Right lobe of liver (tissue), 6 donors: ENCODE results near the gene ARHGEF38. TPM values are rescaled to one million over a fixed set of nuclear protein-coding genes. Genes with fewer than 3 reads are reported as not detected.

Source experiments
- ATAC-seq, 4 donors: fragments of 200-7000 bp; cut with Tn5 transposase; one replicate each; pipeline ENCODE4 v1.9.1; 2020; ENCODE audit warnings: mild to moderate bottlenecking in 4 of 4, moderate library complexity in 4 of 4
- DNase-seq, 3 donors: peaks; one replicate each; pipeline ENCODE4 v3.0.0-alpha.2; 2020
- H3K27ac ChIP-seq, 3 donors: fragments of 200-600 bp; one replicate each; pipeline ENCODE4 v1.8.0; 2022
- H3K27me3 ChIP-seq, 2 donors: fragments of 200-600 bp; one replicate each; pipeline ENCODE4 v1.8.0; 2022
- H3K36me3 ChIP-seq, 4 donors: fragments of 200-600 bp; sonication (generic) in 1 of 4; one replicate each; pipeline versions ENCODE4 v1.5.1 to v1.8.0; 2017 to 2022; ENCODE audit warnings: control low read depth in 1 of 4
- H3K4me1 ChIP-seq, 4 donors: fragments of 200-600 bp; sonication (generic) in 1 of 4; one replicate each; pipeline versions ENCODE4 v1.5.1 to v1.8.0; 2017 to 2022; ENCODE audit warnings: control low read depth in 1 of 4
- H3K4me3 ChIP-seq, 3 donors: fragments of 200-600 bp; one replicate each; pipeline ENCODE4 v1.8.0; 2022
- H3K9me3 ChIP-seq, 4 donors: fragments of 200-600 bp; sonication (generic) in 1 of 4; one replicate each; pipeline versions ENCODE4 v1.5.1 to v1.8.0; 2017 to 2022; ENCODE audit warnings: control low read depth in 1 of 4
- CTCF ChIP-seq, 4 donors: fragments of 200-600 bp in 3 of 4; fragments of 450-650 bp in 1 of 4; IDR thresholded peaks; one replicate each; pipeline versions ENCODE4 v1.5.1 to v1.8.0; 2016 to 2022; ENCODE audit warnings: antibody characterized with exemption in 4 of 4, mild to moderate bottlenecking in 2 of 4
- POLR2A ChIP-seq: fragments of 450-650 bp; IDR thresholded peaks from one replicate; pipeline ENCODE4 v1.6.1; 2017; ENCODE audit warnings: antibody characterized with exemption, mild to moderate bottlenecking
- WGBS: methylation state at CpG from one replicate; pipeline ENCODE4 v1.1.6; 2018; ENCODE audit warnings: low coverage, low lambda C conversion rate; ENCODE audit not compliant: insufficient coverage; ENCODE audit errors: missing lambda C conversion rate; 5-methylcytosine and 5-hydroxymethylcytosine counted together
- intact Hi-C, 2 donors: fragments of 100-400 bp; cut with DNase I; formaldehyde crosslinking; loops; one replicate each; pipeline versions ENCODE4 v1.11.2 to v1.14.1; 2022
- total RNA-seq, 6 experiments: library from RNA; depleted of rRNA in 2 of 6; stranded (reverse); fragments of >200 nt in 2 of 6; fragmentation: NEBNext Ultra II Directional in 3 of 6; extraction: Animal tissue kit (Norgen Biotek cat#: 25700) in 3 of 6; gene quantifications; one replicate each; pipeline versions ENCODE4 v1.1.0 to v1.2.4, GENCODE V29; 2016 to 2023
- donor health status: DM: no; HTN: yes; CAD: no.
- donor health status: DM: no; HTN: no; CAD: no.
- donor health status: DM: no; HTN: no; CAD: no.
- donor health status: DM: no; HTN: yes; CAD: no.
- donor health status: DM: no; HTN: yes; CAD: no.

ARHGEF38 gene
- total RNA-seq, 6 experiments from 2014 or later: 0.06 to 0.55 (median 0.15) TPM

DNA sequence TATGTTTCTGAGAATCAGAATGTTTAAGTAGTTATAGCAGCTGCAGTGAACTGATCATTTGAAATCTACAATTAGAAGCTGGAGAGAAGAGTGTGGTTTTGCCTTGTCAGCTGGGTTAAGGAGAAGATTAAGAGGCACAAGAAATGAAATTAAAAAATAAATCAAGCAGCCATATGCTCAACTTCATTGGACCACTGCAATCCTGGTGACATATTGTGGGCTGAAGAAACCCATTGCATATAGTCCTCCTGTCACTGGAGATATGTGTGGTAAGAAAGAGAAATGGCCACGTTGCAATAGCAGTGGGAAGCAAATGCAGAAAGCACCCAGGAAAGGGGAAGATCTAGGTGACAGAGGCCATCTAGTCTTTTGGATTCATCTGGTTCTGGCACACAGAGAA, 93.0 kb downstream of the ARHGEF38 start:
- no peak for TF ChIP-seq CTCF (IDR thresholded peaks at IDR 0.05)
- no peak for TF ChIP-seq POLR2A
- Histone ChIP-seq H3K36me3 (no peaks in the 10 kb centered on the region), H3K4me1 (no peaks in the 10 kb centered on the region), H3K27ac (no peak overlapping the region), H3K9me3 (no peaks in the 10 kb centered on the region), H3K4me3 (no peak overlapping the region), H3K27me3 (no peaks in the 10 kb centered on the region)
- ATAC-seq (no peak), DNase-seq (no peak)
- WGBS: 33% methylated on average over 1 of the region's 1 CpG
- intact Hi-C loops: no loop called here

- ATAC-seq (no peak), DNase-seq (no peak)
- 60% methylated on average over 1 of the region's 1 CpG for WGBS
- no peak overlapping the region for H3K27ac ChIP-seq
- TF ChIP-seq CTCF (IDR thresholded peaks at IDR 0.05): no peak
- no peak for TF ChIP-seq POLR2A
- no peak overlapping the region for H3K4me3 ChIP-seq
- intact Hi-C loops: no loop called here
- no peaks in the 10 kb centered on the region for H3K9me3 ChIP-seq
- H3K36me3 ChIP-seq: no peaks in the 10 kb centered on the region
- H3K4me1 ChIP-seq: no peaks in the 10 kb centered on the region
- no peaks in the 10 kb centered on the region for H3K27me3 ChIP-seq
Observed at GRCh38 chr4:105650190-105650589, 97.8 kb downstream of the ARHGEF38 start.

DNA sequence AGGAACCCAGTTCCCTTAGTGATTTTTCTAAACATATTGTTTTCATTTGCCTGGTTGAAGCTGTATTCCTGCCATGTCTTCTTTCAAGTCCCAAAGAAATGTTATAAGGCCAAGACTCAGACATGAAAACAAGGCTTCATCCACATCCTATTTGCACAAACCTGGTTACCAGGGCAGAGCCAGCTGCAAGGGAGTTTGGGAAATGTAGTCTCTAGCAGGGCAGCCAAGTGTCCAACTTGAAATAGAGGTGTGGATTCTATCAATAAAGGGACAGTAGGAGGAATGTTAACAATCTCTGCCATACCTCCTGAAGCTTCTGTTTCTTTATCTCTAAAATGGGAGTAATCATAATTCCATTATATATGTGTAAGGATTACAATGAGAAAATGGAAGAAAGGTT, 99.5 kb downstream of the ARHGEF38 start:
- H3K36me3 ChIP-seq: no peaks in the 10 kb centered on the region
- ATAC-seq: peak in 3 of 4 donors; percentile 26 to 30 (median 28)
- no peak overlapping the region for H3K27ac ChIP-seq
- intact Hi-C loops: no loop called here
- H3K27me3 ChIP-seq: no peaks in the 10 kb centered on the region
- no peak for DNase-seq
- peaks cover 0 to 2% (median 0%) of the 10 kb centered on the region in 4 donors for H3K4me1 ChIP-seq
- no peak for TF ChIP-seq CTCF (IDR thresholded peaks at IDR 0.05)
- TF ChIP-seq POLR2A: no peak
- H3K9me3 ChIP-seq: no peaks in the 10 kb centered on the region
- no peak overlapping the region for H3K4me3 ChIP-seq

DNA sequence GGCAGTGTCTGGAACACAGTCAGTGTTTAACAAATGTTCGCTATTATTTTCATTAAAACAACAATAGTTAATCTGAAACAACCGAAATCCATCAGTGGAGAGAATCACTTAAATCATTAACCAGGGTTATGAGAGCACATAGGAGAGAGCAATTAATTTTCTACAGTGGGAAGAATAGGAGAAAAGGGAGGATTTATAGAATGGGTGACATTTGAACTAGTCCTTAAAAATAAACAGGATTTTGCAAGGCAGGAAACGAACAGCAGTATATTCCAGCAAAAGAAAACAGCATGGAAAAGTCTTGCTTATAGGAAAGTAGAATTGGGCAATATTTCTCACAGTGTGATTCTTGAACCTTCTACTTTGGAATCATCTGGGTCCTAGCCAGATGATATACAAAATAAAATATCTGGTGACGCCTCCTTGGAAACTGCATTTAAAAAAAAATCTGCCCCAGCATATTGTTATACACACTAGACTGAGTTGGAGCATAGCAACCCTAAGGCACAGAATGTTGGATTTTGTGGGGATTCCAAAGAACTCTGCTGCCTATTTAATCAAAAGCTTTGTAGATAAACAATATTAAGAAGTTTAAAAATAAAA, 100.0 kb downstream of the ARHGEF38 start:
- Histone ChIP-seq H3K36me3 (no peaks in the 10 kb centered on the region), H3K4me1 (peaks cover 0 to 2% (median 0%) of the 10 kb centered on the region in 4 donors), H3K9me3 (no peaks in the 10 kb centered on the region), H3K4me3 (no peak overlapping the region), H3K27me3 (no peaks in the 10 kb centered on the region), H3K27ac (no peak overlapping the region)
- TF ChIP-seq CTCF (IDR thresholded peaks at IDR 0.05) (no peak), POLR2A (no peak)
- ATAC-seq (no peak), DNase-seq (no peak)
- 54% methylated on average over 4 of the region's 4 CpGs for WGBS
- intact Hi-C loops: no loop called here
